Esophagus muscularis mucosa (tissue), 4 donors: ENCODE results near the gene MYPN.

Experiments used
- EP300 ChIP-seq: sonication (generic); formaldehyde crosslinking; IDR thresholded peaks from one replicate; pipeline ENCODE4 v1.6.1; 2017; ENCODE audit warnings: antibody characterized with exemption
- POLR2AphosphoS5 ChIP-seq, 2 donors: sonication (generic); formaldehyde crosslinking; IDR thresholded peaks; one replicate each; pipeline ENCODE4 v1.6.1; 2017; ENCODE audit warnings: antibody characterized with exemption in 2 of 2
- TF ChIP-seq, protein P1 (sequence below), 3 experiments: fragments of 200-600 bp in 2 of 3; fragments of 450-650 bp in 1 of 3; sonication (generic) in 2 of 3; IDR thresholded peaks; one replicate each; pipeline ENCODE4 v1.5.1; 2017 to 2019; ENCODE audit warnings: antibody characterized with exemption in 3 of 3, mild to moderate bottlenecking in 2 of 3, moderate library complexity in 1 of 3

DNA sequence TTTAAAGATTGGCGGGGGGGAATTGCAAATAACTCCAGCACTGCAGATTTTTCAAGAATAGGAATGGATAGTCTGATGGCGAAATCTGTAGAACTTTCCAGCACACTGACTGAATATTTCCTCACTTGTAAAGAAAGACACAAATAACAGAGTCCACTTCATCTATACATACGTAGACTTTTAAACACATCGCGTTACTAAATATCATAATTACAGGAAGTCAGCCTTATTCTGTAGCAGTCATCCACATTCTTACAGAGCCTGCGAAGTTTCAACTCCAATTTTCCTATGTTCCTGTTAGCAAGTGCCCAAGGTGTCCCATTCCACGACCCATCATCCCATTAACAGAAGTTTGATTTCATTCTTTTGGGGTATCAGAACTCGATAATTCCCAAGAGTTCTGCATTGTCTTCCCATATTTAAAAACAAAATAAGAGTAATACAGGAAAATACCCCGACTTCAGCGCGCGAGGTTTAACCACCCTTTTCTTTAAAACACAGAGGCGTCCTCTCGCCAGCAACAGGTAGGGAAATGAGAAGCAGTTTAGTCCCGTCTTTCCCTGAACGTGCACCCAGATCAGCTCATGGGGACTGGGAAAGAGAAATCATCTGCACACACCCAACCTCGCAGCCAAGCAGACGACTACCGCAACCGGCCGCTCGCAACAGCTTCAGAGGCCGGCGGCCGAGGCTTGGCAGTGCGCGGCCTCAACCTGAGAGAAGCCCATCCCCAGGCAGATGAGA is 35.1 kb upstream of the MYPN start:
- no peak for TF ChIP-seq POLR2AphosphoS5 (IDR thresholded peaks at IDR 0.05)
- TF ChIP-seq, protein P1, sequence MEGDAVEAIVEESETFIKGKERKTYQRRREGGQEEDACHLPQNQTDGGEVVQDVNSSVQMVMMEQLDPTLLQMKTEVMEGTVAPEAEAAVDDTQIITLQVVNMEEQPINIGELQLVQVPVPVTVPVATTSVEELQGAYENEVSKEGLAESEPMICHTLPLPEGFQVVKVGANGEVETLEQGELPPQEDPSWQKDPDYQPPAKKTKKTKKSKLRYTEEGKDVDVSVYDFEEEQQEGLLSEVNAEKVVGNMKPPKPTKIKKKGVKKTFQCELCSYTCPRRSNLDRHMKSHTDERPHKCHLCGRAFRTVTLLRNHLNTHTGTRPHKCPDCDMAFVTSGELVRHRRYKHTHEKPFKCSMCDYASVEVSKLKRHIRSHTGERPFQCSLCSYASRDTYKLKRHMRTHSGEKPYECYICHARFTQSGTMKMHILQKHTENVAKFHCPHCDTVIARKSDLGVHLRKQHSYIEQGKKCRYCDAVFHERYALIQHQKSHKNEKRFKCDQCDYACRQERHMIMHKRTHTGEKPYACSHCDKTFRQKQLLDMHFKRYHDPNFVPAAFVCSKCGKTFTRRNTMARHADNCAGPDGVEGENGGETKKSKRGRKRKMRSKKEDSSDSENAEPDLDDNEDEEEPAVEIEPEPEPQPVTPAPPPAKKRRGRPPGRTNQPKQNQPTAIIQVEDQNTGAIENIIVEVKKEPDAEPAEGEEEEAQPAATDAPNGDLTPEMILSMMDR (IDR thresholded peaks at IDR 0.05): no peak
- no peak for TF ChIP-seq EP300
